Gastrocnemius medialis (tissue), 4 donors: ENCODE results near the gene MYL3. TPM values are rescaled to one million over a fixed set of nuclear protein-coding genes. Genes with fewer than 3 reads are reported as not detected.

ENCODE experiments used
- ATAC-seq, 2 donors: fragments of 150-250 bp; one replicate each; pipeline ENCODE4 v1.9.1; 2016
- DNase-seq, 2 donors: peaks; one replicate each; pipeline ENCODE4 v3.0.0-alpha.2; 2019
- H3K27ac ChIP-seq, 4 donors: fragments of 200-600 bp; sonication (generic); 1 replicate in 1 of 4; 2 replicates in 3 of 4; pipeline ENCODE4 v1.5.1; 2016 to 2018; ENCODE audit warnings: mild to moderate bottlenecking in 2 of 4, moderate library complexity in 1 of 4
- H3K27me3 ChIP-seq, 3 donors: fragments of 200-600 bp; sonication (generic) in 2 of 3; 1 replicate in 1 of 3; 2 replicates in 2 of 3; pipeline versions ENCODE4 v1.5.1 to v1.6.0; 2016 to 2019; ENCODE audit warnings: mild to moderate bottlenecking in 1 of 3, moderate library complexity in 1 of 3
- H3K36me3 ChIP-seq, 2 donors: fragments of 200-600 bp; sonication (generic) in 1 of 2; one replicate each; pipeline ENCODE4 v1.5.1; 2017 to 2018
- H3K4me1 ChIP-seq, 2 donors: fragments of 200-600 bp; sonication (generic) in 1 of 2; one replicate each; pipeline ENCODE4 v1.5.1; 2016 to 2017; ENCODE audit warnings: mild to moderate bottlenecking in 2 of 2
- H3K4me3 ChIP-seq, 4 donors: fragments of 200-600 bp; sonication (generic) in 3 of 4; 1 replicate in 1 of 4; 2 replicates in 3 of 4; pipeline ENCODE4 v1.5.1; 2016 to 2019; ENCODE audit warnings: mild to moderate bottlenecking in 2 of 4
- H3K9me3 ChIP-seq, 3 donors: fragments of 200-600 bp; sonication (generic) in 2 of 3; 1 replicate in 1 of 3; 2 replicates in 2 of 3; pipeline ENCODE4 v1.5.1; 2016 to 2019
- CTCF ChIP-seq, 5 experiments: fragments of 450-650 bp in 3 of 5; fragments of 200-600 bp in 2 of 5; sonication (generic) in 2 of 5; IDR thresholded peaks in 4 of 5; conservative IDR thresholded peaks in 1 of 5; 1 replicate in 4 of 5; 2 replicates in 1 of 5; pipeline ENCODE4 v1.5.1; 2016 to 2019; ENCODE audit warnings: antibody characterized with exemption in 5 of 5, mild to moderate bottlenecking in 3 of 5, moderate library complexity in 3 of 5
- POLR2A ChIP-seq, 2 donors: fragments of 450-650 bp; IDR thresholded peaks; one replicate each; pipeline ENCODE4 v1.6.1; 2017; ENCODE audit warnings: antibody characterized with exemption in 2 of 2, mild to moderate bottlenecking in 2 of 2, moderate library complexity in 2 of 2
- in situ Hi-C, 4 donors: fragments of 200-750 bp; cut with MboI; loops; one replicate each; pipeline versions ENCODE4 v1.15.0 to v1.8.0; 2017; ENCODE audit warnings: low sequenced_read_pairs in 4 of 4
- intact Hi-C: fragments of 100-400 bp; cut with DNase I; formaldehyde crosslinking; loops from one replicate; pipeline ENCODE4 v1.15.1; 2023; ENCODE audit warnings: low total_unique reads
- total RNA-seq, 4 donors: library from RNA; depleted of rRNA; stranded (reverse); fragments of >200 nt; gene quantifications; one replicate each; pipeline versions ENCODE4 v1.1.0 to v1.2.3, GENCODE V29; 2016

The MYL3 gene
- total RNA-seq, 4 donors from 2014 or later = 42.5 to 544 (median 281) TPM

- H3K36me3 ChIP-seq = no peaks in the 10 kb centered on the region
- H3K27me3 ChIP-seq = no peaks in the 10 kb centered on the region
- H3K4me1 ChIP-seq = peaks cover 15 to 20% of the 10 kb centered on the region in 2 donors
- ATAC-seq (peak; percentile 73 to 89), DNase-seq (peak; percentile 65 to 82)
- in situ Hi-C loops (loop anchor here in 3 of 4 donors (5.0 to 10.0 kb wide), 3 partner anchors 75 to 207 kb away; partner anchors contain the start of genes PRSS50 (in 2 of the 3) and TMIE (in 1 of the 3)), intact Hi-C loops (loop anchor here (1.0 to 5.0 kb wide), 3 partner anchors 42 to 206 kb away; no protein-coding TSS in a partner anchor)
- H3K9me3 ChIP-seq = no peaks in the 10 kb centered on the region
- no peak overlapping the region for H3K4me3 ChIP-seq
- TF ChIP-seq CTCF (IDR thresholded peaks at IDR 0.05 in 4 of 5, conservative IDR thresholded peaks at IDR 0.05 in 1 of 5) = peak; percentile 83 to 94 (median 87)
- no peak for TF ChIP-seq POLR2A (IDR thresholded peaks at IDR 0.05)
- no peak overlapping the region for H3K27ac ChIP-seq
Measured at GRCh38 chr3:46909535-46910161, 46.4 kb upstream of the MYL3 start.

GRCh38 chr3:46908986-46909534, 45.8 kb upstream of the MYL3 start:
- H3K4me3 ChIP-seq = no peak overlapping the region
- DNase-seq (no peak), ATAC-seq (peak; percentile 8 to 9)

GRCh38 chr3:46908294-46908985, 45.2 kb upstream of the MYL3 start:
- intact Hi-C loops = loop anchor here (5.0 kb wide), 1 partner anchor 61 kb away; no protein-coding TSS in a partner anchor
- Histone ChIP-seq H3K9me3 (no peaks in the 10 kb centered on the region), H3K27me3 (no peaks in the 10 kb centered on the region)

More at GRCh38 chr3:46908986-46909534, 45.8 kb upstream of the MYL3 start:
- no peak overlapping the region for H3K27ac ChIP-seq
- intact Hi-C loops (loop anchor here (1.0 to 5.0 kb wide), 3 partner anchors 42 to 206 kb away; no protein-coding TSS in a partner anchor), in situ Hi-C loops (no loop called here)
- no peaks in the 10 kb centered on the region for H3K9me3 ChIP-seq
- TF ChIP-seq CTCF (IDR thresholded peaks at IDR 0.05 in 4 of 5, conservative IDR thresholded peaks at IDR 0.05 in 1 of 5) = no peak
- TF ChIP-seq POLR2A (IDR thresholded peaks at IDR 0.05) = no peak
- H3K27me3 ChIP-seq = no peaks in the 10 kb centered on the region
- no peaks in the 10 kb centered on the region for H3K36me3 ChIP-seq
- peaks cover 12 to 20% of the 10 kb centered on the region in 2 donors for H3K4me1 ChIP-seq

GRCh38 chr3:46907960-46908293, 44.7 kb upstream of the MYL3 start:
- in situ Hi-C loops = no loop called here
- H3K9me3 ChIP-seq = no peaks in the 10 kb centered on the region
- H3K27me3 ChIP-seq = no peaks in the 10 kb centered on the region
- H3K4me1 ChIP-seq = peaks cover 11 to 20% of the 10 kb centered on the region in 2 donors
- no peak overlapping the region for H3K4me3 ChIP-seq
- no peak for TF ChIP-seq CTCF (IDR thresholded peaks at IDR 0.05 in 4 of 5, conservative IDR thresholded peaks at IDR 0.05 in 1 of 5)
- TF ChIP-seq POLR2A (IDR thresholded peaks at IDR 0.05) = no peak
- intact Hi-C loops = loop anchor here (5.0 kb wide), 1 partner anchor 61 kb away; no protein-coding TSS in a partner anchor
- ATAC-seq (no peak), DNase-seq (no peak)
- H3K36me3 ChIP-seq = no peaks in the 10 kb centered on the region
- no peak overlapping the region for H3K27ac ChIP-seq

More at GRCh38 chr3:46908294-46908985, 45.2 kb upstream of the MYL3 start:
- no peak overlapping the region for H3K4me3 ChIP-seq
- in situ Hi-C loops = no loop called here
- no peaks in the 10 kb centered on the region for H3K36me3 ChIP-seq
- no peak for DNase-seq
- no peak overlapping the region for H3K27ac ChIP-seq
- TF ChIP-seq CTCF (IDR thresholded peaks at IDR 0.05 in 4 of 5, conservative IDR thresholded peaks at IDR 0.05 in 1 of 5) (no peak), POLR2A (IDR thresholded peaks at IDR 0.05) (no peak)
- ATAC-seq = no peak
- H3K4me1 ChIP-seq = peaks cover 11 to 20% of the 10 kb centered on the region in 2 donors
